Keratinocyte (primary cell): ENCODE measurements around the gene EXT2.

Experiments used
- CTCF ChIP-seq, 3 experiments: IDR thresholded peaks in 1 of 3; conservative IDR thresholded peaks in 1 of 3; optimal IDR thresholded peaks in 1 of 3; 2 replicates in 2 of 3; 3 replicates in 1 of 3; pipeline versions ENCODE3 to v1.5.1; 2011; ENCODE audit warnings: low read length in 3 of 3, mild to moderate bottlenecking in 3 of 3, moderate library complexity in 2 of 3, control low read depth in 1 of 3, inconsistent platforms in 1 of 3; ENCODE audit not compliant: insufficient read depth in 2 of 3; ENCODE audit errors: extremely low read depth in 1 of 3
- EZH2 ChIP-seq: IDR thresholded peaks from one replicate; pipeline ENCODE4 v1.6.1; 2012; ENCODE audit warnings: inconsistent platforms, mild to moderate bottlenecking, low read length, moderate library complexity

DNA sequence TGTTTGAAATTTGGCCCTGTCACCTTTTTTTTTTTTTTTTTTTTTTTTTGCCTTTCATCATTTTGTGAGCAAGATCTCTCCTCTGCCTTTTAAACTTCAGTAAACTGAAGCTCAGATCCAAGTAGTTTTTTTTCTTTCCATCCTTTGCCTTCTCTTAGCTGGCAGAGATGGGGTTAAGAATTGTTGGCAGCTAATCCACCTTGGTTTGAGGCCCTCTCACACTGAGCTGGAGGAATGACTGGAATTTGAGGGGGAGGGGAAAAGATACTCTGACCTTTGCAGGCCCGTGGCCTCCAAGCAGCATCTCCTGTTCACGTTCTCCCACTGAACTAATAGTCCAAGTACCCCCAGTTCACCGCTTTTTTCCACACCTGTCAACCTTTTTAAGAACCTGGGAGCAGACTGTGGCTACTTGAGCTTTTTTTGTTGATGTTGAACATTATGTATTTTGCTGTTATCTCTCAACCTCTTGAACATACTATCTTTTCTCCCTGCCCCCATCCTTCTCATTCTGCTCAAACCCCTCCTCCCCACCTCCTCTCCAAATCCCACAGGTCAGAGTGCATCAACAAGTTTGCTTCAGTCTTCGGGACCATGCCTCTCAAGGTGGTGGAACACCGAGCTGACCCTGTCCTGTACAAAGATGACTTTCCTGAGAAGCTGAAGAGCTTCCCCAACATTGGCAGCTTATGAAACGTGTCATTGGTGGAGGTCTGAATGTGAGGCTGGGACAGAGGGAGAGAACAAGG is 148.3 kb downstream of the EXT2 start:
- TF ChIP-seq CTCF (optimal IDR thresholded peaks at IDR 0.05 in 1 of 3, IDR thresholded peaks at IDR 0.05 in 1 of 3, conservative IDR thresholded peaks at IDR 0.05 in 1 of 3; ENCODE audit: extremely low read depth in 1 of 3, insufficient read depth in 2 of 3, low read length in 3 of 3) (no peak), EZH2 (no peak)
